GM23248 (cell line): Measurements from ENCODE around the gene MINK1.

Source experiments
- EZH2 ChIP-seq: fragments of 200-600 bp; sonication (generic); IDR thresholded peaks from 2 replicates; pipeline ENCODE4 v1.6.1; 2018; ENCODE audit warnings: antibody characterized with exemption, mild to moderate bottlenecking; ENCODE audit not compliant: insufficient read depth, poor library complexity, severe bottlenecking
- EZH2phosphoT487 ChIP-seq: fragments of 200-600 bp; sonication (generic); IDR thresholded peaks from 2 replicates; pipeline ENCODE4 v1.6.1; 2018; ENCODE audit warnings: antibody characterized with exemption, moderate library complexity, mild to moderate bottlenecking, low read depth; ENCODE audit not compliant: insufficient read depth

DNA sequence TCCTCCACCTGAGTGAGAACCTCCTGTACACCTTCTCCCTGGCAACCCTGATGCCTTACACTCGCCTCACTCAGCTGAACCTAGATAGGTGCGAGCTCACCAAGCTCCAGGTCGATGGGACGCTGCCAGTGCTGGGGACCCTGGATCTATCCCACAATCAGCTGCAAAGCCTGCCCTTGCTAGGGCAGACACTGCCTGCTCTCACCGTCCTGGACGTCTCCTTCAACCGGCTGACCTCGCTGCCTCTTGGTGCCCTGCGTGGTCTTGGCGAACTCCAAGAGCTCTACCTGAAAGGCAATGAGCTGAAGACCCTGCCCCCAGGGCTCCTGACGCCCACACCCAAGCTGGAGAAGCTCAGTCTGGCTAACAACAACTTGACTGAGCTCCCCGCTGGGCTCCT lies 99.6 kb downstream of the MINK1 start:
- TF ChIP-seq EZH2 (no peak), EZH2phosphoT487 (no peak)
